ENCODE measurements around the gene GPX4. TPM values are rescaled to one million over a fixed set of nuclear protein-coding genes. Genes with fewer than 3 reads are reported as not detected.

Gene GPX4
- total RNA-seq (112 TPM), polyA plus RNA-seq (100 to 1,000 TPM; 318 to 406 (median 354) TPM)

- Mint-ChIP-seq H3K4me1 (peaks cover 0 to 47% (median 11%) of the 10 kb centered on the region in 4 donors), H3K27me3 (no peaks in the 10 kb centered on the region)
- H3K4me1 ChIP-seq (ENCODE audit: control insufficient read depth, insufficient read depth, low read length, poor library complexity, severe bottlenecking), result peaks cover 45% of the 10 kb centered on the region
These were observed at the start of gene GPX4 for GRCh38 chr19:1103708-1104310. GPX4 (plus strand) TSS chr19:1103994; CDS start chr19:1104044, 50 bp downstream.

GRCh38 chr19:1054102-1055027 lies 49.4 kb upstream of the GPX4 start:
- ATAC-seq (ENCODE audit: low read depth in 2 of 2) (no peak), DNase-seq (no peak)
- peaks cover 15% of the 10 kb centered on the region for H3K36me3 Mint-ChIP-seq
- H3K9me3 ChIP-seq (ENCODE audit: control insufficient read depth in 2 of 2, low read length in 2 of 2), result no peaks in the 10 kb centered on the region
- H3K27me3 ChIP-seq (ENCODE audit: control insufficient read depth, insufficient read depth, low read length), result no peaks in the 10 kb centered on the region
- H3K4me3 Mint-ChIP-seq, result no peak overlapping the region
- peaks cover 5 to 34% (median 19%) of the 10 kb centered on the region in 4 donors for H3K4me1 Mint-ChIP-seq
- no peak overlapping the region for H3K4me3 ChIP-seq (ENCODE audit: low read depth, low read length)
- H3K9me3 Mint-ChIP-seq, result peaks cover 0 to 3% (median 0%) of the 10 kb centered on the region in 7 donors
- H3K4me1 ChIP-seq (ENCODE audit: control insufficient read depth, insufficient read depth, low read length, poor library complexity, severe bottlenecking), result peaks cover 12% of the 10 kb centered on the region
- no peak overlapping the region for H3K27ac ChIP-seq (ENCODE audit: insufficient read depth, low read length, poor library complexity, severe bottlenecking)
- peaks cover 2% of the 10 kb centered on the region for H3K36me3 ChIP-seq (ENCODE audit: control insufficient read depth, insufficient read depth, low read length)
- H3K27ac Mint-ChIP-seq, result peak overlapping the region in 1 of 3 donors; percentile 77
- no peaks in the 10 kb centered on the region for H3K27me3 Mint-ChIP-seq

More at GRCh38 chr19:1103708-1104310, at the start of gene GPX4:
- ATAC-seq (ENCODE audit: low read depth in 2 of 2), result peak; percentile 86 to 88
- H3K4me3 Mint-ChIP-seq, result peak within 1 kb of the TSS; percentile 77 to 92 (median 88)
- peaks cover 0 to 3% (median 0%) of the 10 kb centered on the region in 7 donors for H3K9me3 Mint-ChIP-seq
- H3K9me3 ChIP-seq (ENCODE audit: control insufficient read depth in 2 of 2, low read length in 2 of 2), result no peaks in the 10 kb centered on the region
- H3K36me3 Mint-ChIP-seq, result no peaks in the 10 kb centered on the region
- peak within 1 kb of the TSS; percentile 66 to 93 (median 90) for H3K27ac Mint-ChIP-seq
- peaks cover 3% of the 10 kb centered on the region for H3K36me3 ChIP-seq (ENCODE audit: control insufficient read depth, insufficient read depth, low read length)
- DNase-seq, result peak; percentile 97 to 99 (median 98)
- H3K27ac ChIP-seq (ENCODE audit: insufficient read depth, low read length, poor library complexity, severe bottlenecking), result peak within 1 kb of the TSS; percentile 98
- no peaks in the 10 kb centered on the region for H3K27me3 ChIP-seq (ENCODE audit: control insufficient read depth, insufficient read depth, low read length)
- peak within 1 kb of the TSS; percentile 37 for H3K4me3 ChIP-seq (ENCODE audit: low read depth, low read length)

- H3K27me3 Mint-ChIP-seq, result no peaks in the 10 kb centered on the region
- H3K27ac Mint-ChIP-seq, result no peak overlapping the region
- no peak overlapping the region for H3K27ac ChIP-seq (ENCODE audit: insufficient read depth, low read length, poor library complexity, severe bottlenecking)
- H3K9me3 Mint-ChIP-seq, result peaks cover 0 to 3% (median 0%) of the 10 kb centered on the region in 7 donors
- no peaks in the 10 kb centered on the region for H3K9me3 ChIP-seq (ENCODE audit: control insufficient read depth in 2 of 2, low read length in 2 of 2)
- H3K4me3 ChIP-seq (ENCODE audit: low read depth, low read length), result no peak overlapping the region
- H3K4me1 ChIP-seq (ENCODE audit: control insufficient read depth, insufficient read depth, low read length, poor library complexity, severe bottlenecking), result peaks cover 12% of the 10 kb centered on the region
- peaks cover 2% of the 10 kb centered on the region for H3K36me3 ChIP-seq (ENCODE audit: control insufficient read depth, insufficient read depth, low read length)
- no peaks in the 10 kb centered on the region for H3K27me3 ChIP-seq (ENCODE audit: control insufficient read depth, insufficient read depth, low read length)
- ATAC-seq (ENCODE audit: low read depth in 2 of 2) (no peak), DNase-seq (no peak)
- peaks cover 5 to 34% (median 19%) of the 10 kb centered on the region in 4 donors for H3K4me1 Mint-ChIP-seq
- H3K36me3 Mint-ChIP-seq, result peaks cover 15% of the 10 kb centered on the region
- H3K4me3 Mint-ChIP-seq, result no peak overlapping the region
These were observed 48.8 kb upstream of the GPX4 start for GRCh38 chr19:1055028-1055425.

- H3K36me3 ChIP-seq (ENCODE audit: control insufficient read depth, insufficient read depth, low read length), result peaks cover 2% of the 10 kb centered on the region
- H3K4me3 ChIP-seq (ENCODE audit: low read depth, low read length), result no peak overlapping the region
- no peak for ATAC-seq (ENCODE audit: low read depth in 2 of 2)
- Mint-ChIP-seq H3K27me3 (no peaks in the 10 kb centered on the region), H3K4me1 (peaks cover 5 to 34% (median 19%) of the 10 kb centered on the region in 4 donors), H3K36me3 (peaks cover 15% of the 10 kb centered on the region), H3K9me3 (peaks cover 0 to 3% (median 0%) of the 10 kb centered on the region in 7 donors), H3K27ac (peak overlapping the region in 2 of 3 donors; percentile 51 to 61), H3K4me3 (no peak overlapping the region)
- H3K9me3 ChIP-seq (ENCODE audit: control insufficient read depth in 2 of 2, low read length in 2 of 2), result no peaks in the 10 kb centered on the region
- no peak for DNase-seq
- no peaks in the 10 kb centered on the region for H3K27me3 ChIP-seq (ENCODE audit: control insufficient read depth, insufficient read depth, low read length)
- H3K4me1 ChIP-seq (ENCODE audit: control insufficient read depth, insufficient read depth, low read length, poor library complexity, severe bottlenecking), result peaks cover 12% of the 10 kb centered on the region
- no peak overlapping the region for H3K27ac ChIP-seq (ENCODE audit: insufficient read depth, low read length, poor library complexity, severe bottlenecking)
These were observed 47.7 kb upstream of the GPX4 start for GRCh38 chr19:1055886-1056620.

- Histone ChIP-seq H3K4me1 (ENCODE audit: control insufficient read depth, insufficient read depth, low read length, poor library complexity, severe bottlenecking) (peaks cover 12% of the 10 kb centered on the region), H3K4me3 (ENCODE audit: low read depth, low read length) (no peak overlapping the region), H3K36me3 (ENCODE audit: control insufficient read depth, insufficient read depth, low read length) (peaks cover 2% of the 10 kb centered on the region), H3K27me3 (ENCODE audit: control insufficient read depth, insufficient read depth, low read length) (no peaks in the 10 kb centered on the region), H3K27ac (ENCODE audit: insufficient read depth, low read length, poor library complexity, severe bottlenecking) (peak overlapping the region; percentile 6), H3K9me3 (ENCODE audit: control insufficient read depth in 2 of 2, low read length in 2 of 2) (no peaks in the 10 kb centered on the region)
- Mint-ChIP-seq H3K4me3 (peak overlapping the region in 2 of 4 donors; percentile 60 to 68), H3K27me3 (no peaks in the 10 kb centered on the region), H3K4me1 (peaks cover 5 to 31% (median 18%) of the 10 kb centered on the region in 4 donors), H3K9me3 (peaks cover 0 to 3% (median 0%) of the 10 kb centered on the region in 7 donors), H3K27ac (peak overlapping the region; percentile 61 to 87 (median 67)), H3K36me3 (peaks cover 15% of the 10 kb centered on the region)
- DNase-seq, result peak in 2 of 3 donors; percentile 65 to 77
- peak; percentile 84 to 85 for ATAC-seq (ENCODE audit: low read depth in 2 of 2)
These were observed 46.5 kb upstream of the GPX4 start for GRCh38 chr19:1057176-1057855.

DNA sequence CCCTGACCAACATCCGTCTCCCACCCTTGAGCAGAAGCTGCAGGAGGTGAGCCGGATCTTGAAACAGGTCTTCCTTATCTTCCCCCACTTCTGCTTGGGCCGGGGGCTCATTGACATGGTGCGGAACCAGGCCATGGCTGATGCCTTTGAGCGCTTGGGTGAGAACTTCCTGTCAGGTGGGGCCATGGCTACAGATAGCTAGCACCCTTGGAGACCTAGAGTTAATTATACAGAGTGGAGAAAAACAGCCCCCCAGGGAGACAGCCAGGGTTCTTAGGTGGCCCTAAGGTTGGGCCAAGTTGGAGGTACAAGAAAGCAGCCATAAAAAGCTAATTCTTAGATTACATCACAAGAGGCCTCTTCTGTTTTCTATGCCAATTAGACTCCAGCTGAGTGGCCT lies 45.7 kb upstream of the GPX4 start:
- Mint-ChIP-seq H3K27ac (peak overlapping the region; percentile 25 to 79 (median 61)), H3K36me3 (peaks cover 15% of the 10 kb centered on the region), H3K9me3 (peaks cover 0 to 3% (median 0%) of the 10 kb centered on the region in 7 donors), H3K4me1 (peaks cover 5 to 26% (median 17%) of the 10 kb centered on the region in 4 donors), H3K4me3 (peak overlapping the region in 2 of 4 donors; percentile 33 to 43), H3K27me3 (no peaks in the 10 kb centered on the region)
- Histone ChIP-seq H3K27me3 (ENCODE audit: control insufficient read depth, insufficient read depth, low read length) (no peaks in the 10 kb centered on the region), H3K27ac (ENCODE audit: insufficient read depth, low read length, poor library complexity, severe bottlenecking) (peak overlapping the region; percentile 6), H3K36me3 (ENCODE audit: control insufficient read depth, insufficient read depth, low read length) (peaks cover 2% of the 10 kb centered on the region), H3K4me1 (ENCODE audit: control insufficient read depth, insufficient read depth, low read length, poor library complexity, severe bottlenecking) (peaks cover 12% of the 10 kb centered on the region), H3K4me3 (ENCODE audit: low read depth, low read length) (no peak overlapping the region), H3K9me3 (ENCODE audit: control insufficient read depth in 2 of 2, low read length in 2 of 2) (no peaks in the 10 kb centered on the region)
- peak; percentile 37 to 41 for ATAC-seq (ENCODE audit: low read depth in 2 of 2)
- peak in 1 of 3 donors; percentile 51 for DNase-seq

DNA sequence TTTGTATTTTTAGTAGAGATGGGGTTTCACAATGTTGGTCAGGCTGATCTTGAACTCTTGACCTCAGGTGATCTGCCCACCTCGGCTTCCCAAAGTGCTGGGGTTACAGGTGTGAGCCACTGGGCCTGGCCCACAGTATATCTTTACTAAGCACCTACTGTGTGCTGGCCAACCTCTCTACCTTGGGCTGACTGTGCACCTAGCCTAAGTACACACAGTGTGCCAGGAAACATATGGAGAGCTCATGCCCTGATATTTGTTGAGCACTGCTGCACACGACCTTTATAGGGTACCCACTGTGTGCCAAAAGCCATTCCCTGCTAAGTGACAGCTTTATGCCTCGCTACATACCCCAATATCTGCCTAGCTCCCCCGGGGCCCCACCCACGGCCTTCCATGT lies 43.1 kb upstream of the GPX4 start:
- Mint-ChIP-seq H3K36me3 (peaks cover 15% of the 10 kb centered on the region), H3K4me1 (peaks cover 5 to 43% (median 26%) of the 10 kb centered on the region in 4 donors), H3K9me3 (peaks cover 0 to 3% (median 0%) of the 10 kb centered on the region in 7 donors), H3K4me3 (no peak overlapping the region), H3K27me3 (no peaks in the 10 kb centered on the region), H3K27ac (no peak overlapping the region)
- DNase-seq (no peak), ATAC-seq (ENCODE audit: low read depth in 2 of 2) (no peak)
- Histone ChIP-seq H3K9me3 (ENCODE audit: control insufficient read depth in 2 of 2, low read length in 2 of 2) (no peaks in the 10 kb centered on the region), H3K4me1 (ENCODE audit: control insufficient read depth, insufficient read depth, low read length, poor library complexity, severe bottlenecking) (peaks cover 30% of the 10 kb centered on the region), H3K27ac (ENCODE audit: insufficient read depth, low read length, poor library complexity, severe bottlenecking) (no peak overlapping the region), H3K27me3 (ENCODE audit: control insufficient read depth, insufficient read depth, low read length) (no peaks in the 10 kb centered on the region), H3K36me3 (ENCODE audit: control insufficient read depth, insufficient read depth, low read length) (peaks cover 2% of the 10 kb centered on the region), H3K4me3 (ENCODE audit: low read depth, low read length) (no peak overlapping the region)
